Putamen (tissue), 1 donor: Measurements from ENCODE around the gene CERS4.
"Not testable (repeated sequence)": the region's sequence is repeated elsewhere in the genome, so short reads cannot be mapped to it uniquely, and the experiment has no call there.

Experiments used
- DNase-seq: peaks from one replicate; pipeline ENCODE4 v3.0.0-alpha.2; 2016; ENCODE audit warnings: low spot score

CERS4 gene

DNA sequence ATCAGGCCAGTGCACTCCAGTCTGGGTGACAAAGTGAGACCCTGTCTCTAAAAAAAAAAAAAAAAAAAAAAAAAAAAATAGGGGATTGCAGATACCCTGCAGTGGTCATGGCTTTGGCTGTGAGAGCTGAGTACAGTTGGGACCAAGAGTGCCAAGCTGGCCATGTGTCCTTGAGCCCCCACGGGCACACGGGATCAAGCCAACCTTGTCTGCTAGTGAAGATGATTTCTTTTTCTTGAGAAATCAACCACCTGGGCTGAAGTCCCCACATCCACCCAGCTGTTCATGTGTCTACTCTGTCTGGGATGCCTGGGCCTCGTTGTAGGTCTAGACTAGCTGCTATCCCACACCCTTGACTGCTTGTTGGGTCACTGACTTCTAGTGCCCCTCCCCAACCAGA lies 34.0 kb downstream of the CERS4 start:
- no peak for DNase-seq

DNA sequence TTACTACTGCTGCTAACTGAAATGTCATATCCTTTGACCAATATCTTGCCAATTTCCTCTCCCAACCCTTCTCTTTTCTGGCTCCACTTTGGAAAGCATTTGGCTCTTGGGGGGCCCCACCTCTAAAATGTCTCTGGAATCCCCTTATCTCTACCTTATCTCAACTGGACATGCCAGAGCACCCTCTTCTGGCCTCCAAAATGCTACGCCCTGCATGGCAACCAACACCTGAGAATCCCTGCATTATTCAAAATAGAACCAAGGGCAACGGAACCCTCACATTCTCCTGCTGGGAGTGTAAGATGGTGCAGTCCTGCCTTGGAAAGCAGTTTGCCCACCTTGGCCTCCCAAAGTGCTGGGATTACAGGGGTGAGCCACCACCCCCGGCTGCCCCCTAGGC lies 35.3 kb downstream of the CERS4 start:
- DNase-seq = no peak

DNA sequence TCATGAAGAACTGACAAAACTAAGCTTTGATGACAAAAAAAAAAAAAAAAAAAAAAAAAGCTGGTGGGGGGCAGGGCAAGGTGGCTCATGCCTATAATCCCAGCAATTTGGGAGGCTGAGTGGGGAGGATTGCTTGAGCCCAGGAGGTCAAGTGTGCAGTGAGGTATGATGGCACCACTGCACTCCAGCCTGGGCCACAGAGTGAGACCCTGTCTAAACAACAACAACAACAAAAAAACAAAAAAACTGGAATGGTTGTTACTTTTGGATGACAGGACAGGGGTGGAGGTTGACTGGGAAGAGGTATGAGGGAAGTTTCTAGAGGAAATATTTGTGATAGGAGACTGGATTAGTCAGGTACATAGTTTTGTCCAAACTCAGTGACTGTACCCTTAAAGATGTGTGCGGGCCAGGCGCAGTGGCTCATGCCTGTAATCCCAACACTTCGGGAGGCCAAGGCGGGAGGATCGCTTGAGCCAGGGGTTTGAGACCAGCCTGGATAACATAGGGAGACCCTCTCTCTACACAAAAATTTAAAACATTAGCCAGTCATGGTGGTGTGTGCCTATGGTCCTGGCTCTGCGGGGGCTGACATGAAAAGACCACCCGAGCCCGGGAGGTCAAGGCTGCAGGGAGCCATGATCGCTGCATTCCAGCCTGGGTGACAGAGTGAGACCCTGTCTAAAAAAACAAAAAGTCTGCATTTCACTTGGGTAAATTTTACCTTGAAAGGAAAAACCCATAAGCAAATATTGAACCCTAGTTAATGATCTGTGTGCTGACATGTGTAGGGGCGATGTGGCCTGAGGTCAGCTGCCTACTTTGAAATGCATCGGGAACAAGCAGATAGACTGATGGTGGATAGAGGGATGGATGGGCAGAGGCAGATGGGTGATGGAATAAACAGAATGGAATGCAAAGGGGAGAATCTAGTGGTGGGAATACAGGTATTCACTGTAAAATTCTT lies 37.0 kb downstream of the CERS4 start:
- DNase-seq = no peak

DNA sequence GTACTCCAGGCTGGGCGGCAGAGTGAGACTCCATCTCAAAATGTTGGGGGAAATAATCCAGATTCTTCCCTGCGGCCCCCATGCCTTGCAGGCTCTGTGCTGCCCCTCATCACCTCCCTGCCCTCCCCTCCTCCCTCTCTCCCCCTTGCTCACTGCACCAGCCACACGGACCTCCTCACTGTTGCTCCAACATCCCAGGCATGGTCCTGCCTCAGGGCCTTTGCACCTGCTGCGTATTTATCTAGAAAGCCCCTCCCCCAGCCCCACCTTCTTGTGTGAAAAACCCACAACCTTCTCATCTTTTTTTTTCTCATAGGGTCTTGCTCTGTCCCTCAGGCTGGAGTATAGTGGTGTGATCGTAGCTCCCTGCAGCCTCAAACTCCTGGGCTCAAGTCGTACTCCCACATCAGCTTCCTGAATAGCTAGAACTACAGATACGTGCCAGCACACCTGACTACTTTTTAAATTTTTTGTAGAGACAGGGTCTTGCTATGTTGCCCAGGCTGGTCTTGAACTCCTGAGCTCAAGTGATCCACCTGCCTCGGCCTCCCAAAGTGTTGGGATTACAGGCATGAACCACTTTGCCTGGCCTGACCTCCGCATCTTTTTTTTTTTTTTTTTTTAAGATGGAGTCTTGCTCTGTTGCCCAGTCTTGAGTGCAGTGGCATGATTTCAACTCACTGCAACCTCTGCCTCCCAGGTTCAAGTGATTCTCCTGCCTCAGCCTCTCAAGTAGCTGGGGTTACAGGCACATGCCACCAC lies 38.1 kb downstream of the CERS4 start:
- DNase-seq = not testable (repeated sequence)

DNA sequence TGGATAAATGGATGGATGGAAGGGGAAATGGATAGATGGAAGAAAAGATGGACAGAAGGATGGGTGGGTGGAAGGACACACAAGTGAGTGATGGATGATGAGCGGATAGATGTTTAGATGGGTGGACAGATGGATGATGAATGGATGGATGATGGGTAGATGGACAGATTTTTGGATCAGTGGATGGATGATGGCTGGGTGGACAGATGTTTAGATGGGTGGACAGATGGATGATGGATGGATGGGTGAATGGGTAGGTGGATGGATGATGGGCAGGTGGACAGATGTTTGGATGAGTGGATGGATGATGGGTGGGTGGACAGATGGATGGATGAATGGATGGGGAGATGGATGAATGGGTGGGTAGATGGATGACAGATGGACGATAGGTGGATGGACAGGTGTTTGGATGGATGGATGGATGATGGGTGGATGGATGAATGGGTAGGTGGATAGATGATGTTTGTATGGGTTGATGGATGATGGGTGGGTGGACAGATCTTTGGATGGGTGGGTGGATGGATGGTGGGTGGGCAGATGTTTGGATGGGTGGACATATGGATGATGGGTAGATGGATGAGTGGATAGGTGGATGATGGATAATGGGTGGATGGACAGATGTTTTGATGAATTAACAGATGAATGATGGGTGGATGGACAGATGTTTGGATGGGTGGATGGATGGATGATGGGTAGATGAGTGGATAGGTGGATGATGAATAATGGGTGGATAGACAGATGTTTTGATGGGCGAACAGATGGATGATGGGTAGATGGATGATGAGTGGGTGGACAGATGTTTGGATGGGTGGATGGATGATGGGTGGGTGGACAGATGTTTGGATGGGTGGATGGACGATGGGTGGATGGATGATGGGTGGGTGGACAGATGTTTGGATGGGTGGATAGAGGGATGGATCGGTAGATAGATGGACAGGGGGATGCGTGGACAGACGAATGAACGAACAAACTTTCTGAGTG lies 39.5 kb downstream of the CERS4 start:
- DNase-seq = no peak

GRCh38 chr19:8250596-8250995 lies 41.4 kb downstream of the CERS4 start:
- no peak for DNase-seq

GRCh38 chr19:8251025-8251472 lies 41.9 kb downstream of the CERS4 start:
- peak; percentile 73 for DNase-seq

DNA sequence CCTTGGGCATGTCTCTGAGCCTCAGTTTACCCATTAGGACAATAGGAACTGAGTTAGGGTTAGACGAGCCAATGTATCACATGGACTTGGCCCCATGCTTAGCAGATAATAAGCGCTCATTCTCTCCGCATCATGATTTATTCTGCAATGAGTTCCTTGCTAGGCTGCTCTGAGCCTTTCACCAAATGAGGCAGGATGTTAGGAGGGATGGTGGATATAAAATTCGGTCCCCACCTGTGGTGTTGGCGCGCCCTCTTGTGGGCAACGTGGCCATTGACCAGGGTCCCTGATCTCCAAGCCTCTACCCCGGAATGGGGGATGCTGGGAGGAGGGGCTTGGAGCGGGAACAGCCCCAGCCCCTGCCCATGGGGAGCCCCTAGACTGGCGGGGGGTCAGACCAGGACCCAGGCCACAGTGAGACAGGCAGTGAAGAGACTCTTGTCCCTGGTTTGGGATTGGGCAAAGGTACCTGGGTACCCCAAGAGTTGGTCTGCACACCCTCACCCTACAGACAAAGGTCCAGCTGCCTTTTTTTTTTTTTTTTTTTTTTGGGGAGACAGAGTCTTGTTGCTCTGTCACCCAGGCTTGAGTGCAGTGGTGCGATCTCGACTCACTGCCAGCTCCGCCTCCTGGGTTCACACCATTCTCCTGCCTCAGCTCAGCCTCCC lies 43.9 kb downstream of the CERS4 start:
- peak; percentile 76 for DNase-seq

DNA sequence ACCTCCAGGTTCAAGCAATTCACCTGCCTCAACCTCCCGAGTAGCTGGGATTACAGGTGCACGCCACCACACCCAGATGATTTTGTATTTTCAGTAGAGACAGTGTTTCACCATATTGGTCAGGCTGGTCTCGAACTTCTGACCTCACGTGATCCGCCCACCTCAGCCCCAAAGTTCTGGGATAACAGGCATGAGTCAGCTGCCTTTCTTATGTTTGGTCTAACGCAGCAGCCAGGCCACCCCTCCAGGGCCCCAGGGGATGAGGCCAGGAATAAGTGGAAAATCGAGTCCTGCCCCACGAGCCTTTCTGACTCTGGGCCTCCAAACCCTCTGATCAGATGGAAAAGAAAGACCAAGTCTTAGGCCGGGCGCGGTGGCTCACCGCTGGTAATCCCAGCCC lies 44.5 kb downstream of the CERS4 start:
- no peak for DNase-seq

DNA sequence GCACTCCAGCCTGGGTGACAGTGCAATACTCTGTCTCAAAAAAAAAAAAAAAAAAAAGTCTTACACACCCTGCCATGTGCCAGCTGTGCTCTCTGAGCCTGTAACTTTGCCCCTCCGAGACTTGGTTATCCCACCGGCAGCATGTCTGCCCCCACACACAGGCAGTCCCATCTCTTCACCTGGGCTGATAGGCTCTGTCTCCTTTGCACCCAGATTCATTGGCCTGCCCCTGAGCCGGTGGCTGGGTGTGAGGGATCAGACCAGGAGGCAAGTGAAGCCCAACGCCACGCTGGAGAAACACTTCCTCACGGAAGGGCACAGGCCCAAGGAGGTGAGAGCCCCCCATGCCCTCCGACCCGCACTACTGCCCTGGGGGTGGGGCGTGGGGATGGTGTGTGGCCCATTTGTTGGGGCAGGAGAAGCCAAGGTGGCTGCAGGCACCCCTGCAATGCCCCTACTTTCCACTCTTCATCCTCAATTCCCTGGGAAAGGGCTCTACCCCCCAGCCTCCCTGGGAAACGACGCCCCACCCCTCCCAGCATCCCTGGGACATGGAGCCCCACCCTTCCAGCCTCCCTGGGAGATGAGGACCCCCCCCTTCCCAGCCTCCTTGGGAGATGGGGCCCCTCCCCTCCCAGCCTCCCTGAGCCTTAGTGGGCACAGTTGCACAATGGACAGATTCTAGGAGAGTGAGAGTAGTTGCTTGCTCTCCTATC lies 45.3 kb downstream of the CERS4 start:
- DNase-seq = no peak

- DNase-seq = no peak
Measured at GRCh38 chr19:8255426-8256125, 46.4 kb downstream of the CERS4 start.

DNA sequence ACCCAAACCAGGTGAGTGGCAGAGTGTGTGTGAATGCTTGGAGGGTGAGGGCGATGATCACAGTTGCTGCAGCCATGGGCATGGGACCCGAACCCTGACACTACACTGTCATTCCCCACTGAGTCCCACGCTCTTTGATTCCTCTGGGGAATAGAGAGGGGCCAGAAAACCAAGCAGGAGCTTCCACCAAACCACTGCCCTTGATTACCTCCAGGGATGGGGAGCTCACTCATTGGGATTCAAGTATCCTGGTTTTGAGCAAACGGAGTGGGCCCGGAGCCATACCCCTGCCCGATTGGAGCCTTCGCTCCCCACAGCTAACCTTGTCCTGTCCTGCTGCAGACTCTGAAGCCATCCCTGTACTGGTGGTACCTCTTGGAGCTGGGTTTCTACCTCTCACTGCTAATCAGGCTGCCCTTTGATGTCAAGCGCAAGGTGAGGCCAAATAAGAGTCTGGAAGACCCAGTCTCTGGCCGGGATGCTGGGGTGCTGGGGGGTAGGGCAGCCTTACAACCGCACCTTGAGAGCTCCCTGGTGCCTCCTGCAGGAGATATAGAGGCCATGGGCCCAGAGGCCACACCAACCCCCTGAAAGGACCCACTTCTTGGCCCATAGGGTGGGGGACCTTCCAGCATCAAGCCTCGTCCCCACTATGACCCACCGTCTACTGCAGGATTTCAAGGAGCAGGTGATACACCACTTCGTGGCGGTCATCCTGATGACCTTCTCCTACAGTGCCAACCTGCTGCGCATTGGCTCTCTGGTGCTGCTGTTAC lies 47.3 kb downstream of the CERS4 start:
- no peak for DNase-seq

DNA sequence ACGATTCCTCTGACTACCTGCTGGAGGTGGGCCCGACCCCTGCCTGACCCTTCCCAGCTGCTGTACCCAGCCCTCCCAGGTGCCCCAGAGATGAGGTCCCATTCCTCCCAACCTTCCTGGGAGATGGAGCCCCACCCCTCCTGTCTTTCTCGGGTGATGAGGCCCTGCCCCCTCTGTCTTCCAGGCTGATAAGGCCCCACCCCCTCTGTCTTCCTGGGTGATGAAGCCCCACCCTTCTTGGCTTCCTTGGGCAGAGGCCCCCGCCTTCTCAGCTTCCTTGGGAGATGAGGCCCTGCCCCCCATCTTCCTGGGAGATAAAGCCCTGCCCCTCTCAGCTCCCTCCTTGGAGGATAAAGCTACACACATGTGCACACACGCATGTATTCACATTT lies 47.9 kb downstream of the CERS4 start:
- DNase-seq = no peak

GRCh38 chr19:8259142-8259921 lies 50.2 kb downstream of the CERS4 start:
- DNase-seq = no peak

DNA sequence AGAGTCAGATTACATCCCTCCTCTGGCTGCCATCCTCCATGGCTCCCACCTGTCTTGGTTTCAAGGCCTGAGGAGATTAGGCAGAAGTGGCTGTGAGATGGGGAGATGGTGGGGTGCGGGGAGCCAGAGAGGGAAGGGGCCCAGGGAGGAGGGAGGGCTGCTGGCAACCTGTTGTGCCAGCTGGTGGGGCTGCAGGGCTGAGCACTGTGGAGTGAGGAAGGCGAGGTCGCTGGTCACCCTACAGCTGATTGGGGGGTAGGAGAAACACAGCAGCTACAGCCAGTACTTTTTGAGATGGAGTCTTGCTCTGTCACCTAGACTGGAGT lies 50.7 kb downstream of the CERS4 start:
- no peak for DNase-seq

GRCh38 chr19:8261347-8261746 lies 52.2 kb downstream of the CERS4 start:
- no peak for DNase-seq

- no peak for DNase-seq
Measured at GRCh38 chr19:8261881-8262280, 52.7 kb downstream of the CERS4 start.

DNA sequence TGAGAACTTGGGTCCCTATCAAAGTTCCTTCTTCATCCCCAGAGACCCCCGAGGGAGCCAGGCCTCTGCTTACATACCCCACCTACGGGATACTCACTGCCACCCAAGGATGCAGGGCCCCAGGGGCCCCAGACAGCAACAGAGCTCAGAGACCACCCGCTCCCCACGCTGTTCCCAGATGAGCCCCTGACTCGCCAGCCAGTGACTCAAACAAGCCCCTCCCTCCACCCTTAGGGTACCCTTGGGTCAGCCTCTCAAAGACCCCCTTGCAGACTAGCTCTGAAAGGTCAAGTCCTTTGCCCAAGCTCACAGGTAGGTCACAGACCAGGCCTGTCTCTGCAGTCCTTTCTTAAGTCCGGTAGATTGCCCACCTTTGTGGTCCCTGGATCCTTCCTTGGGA lies 53.3 kb downstream of the CERS4 start:
- no peak for DNase-seq

GRCh38 chr19:8264248-8264647 lies 55.1 kb downstream of the CERS4 start:
- DNase-seq = not testable (repeated sequence)
